Activated naive CD4-positive, alpha-beta T cell treated with anti-CD3 and anti-CD28 coated beads, Interleukin-2, amount 50 U/mL, for 24 hours (primary cell): ENCODE results near the gene TMEM126A.
"Not testable (repeated sequence)": the region's sequence is repeated elsewhere in the genome, so short reads cannot be mapped to it uniquely, and the experiment has no call there.

Experiments
- H3K27ac Mint-ChIP-seq: one replicate; pipeline ENCODE4 v1.8.0; 2021; ENCODE audit warnings: mild to moderate bottlenecking, mixed read lengths
- H3K27me3 Mint-ChIP-seq: one replicate; pipeline ENCODE4 v1.8.0; 2021; ENCODE audit warnings: mixed read lengths
- H3K36me3 Mint-ChIP-seq: one replicate; pipeline ENCODE4 v1.8.0; 2021; ENCODE audit warnings: mixed read lengths
- H3K4me1 Mint-ChIP-seq: one replicate; pipeline ENCODE4 v1.8.0; 2021; ENCODE audit warnings: mixed read lengths
- H3K4me3 Mint-ChIP-seq: one replicate; pipeline ENCODE4 v1.8.0; 2021; ENCODE audit warnings: mild to moderate bottlenecking, mixed read lengths
- H3K9me3 Mint-ChIP-seq: one replicate; pipeline ENCODE4 v1.8.0; 2021; ENCODE audit warnings: mixed read lengths

TMEM126A gene

GRCh38 chr11:85670949-85671663 is 23.3 kb downstream of the TMEM126A start:
- H3K4me1 Mint-ChIP-seq, H3K4me3 Mint-ChIP-seq, H3K36me3 Mint-ChIP-seq, H3K27ac Mint-ChIP-seq, H3K27me3 Mint-ChIP-seq, H3K9me3 Mint-ChIP-seq: not testable (repeated sequence)

- H3K36me3 Mint-ChIP-seq: no peaks in the 10 kb centered on the region
- no peaks in the 10 kb centered on the region for H3K27me3 Mint-ChIP-seq
- no peak overlapping the region for H3K4me3 Mint-ChIP-seq
- peaks cover 5% of the 10 kb centered on the region for H3K9me3 Mint-ChIP-seq
- no peak overlapping the region for H3K27ac Mint-ChIP-seq
- H3K4me1 Mint-ChIP-seq: no peaks in the 10 kb centered on the region
Measured at GRCh38 chr11:85672105-85672902, 24.5 kb downstream of the TMEM126A start.

GRCh38 chr11:85673393-85673792 is 25.6 kb downstream of the TMEM126A start:
- no peaks in the 10 kb centered on the region for H3K36me3 Mint-ChIP-seq
- no peak overlapping the region for H3K4me3 Mint-ChIP-seq

GRCh38 chr11:85679576-85679975 is 31.8 kb downstream of the TMEM126A start:
- peaks cover 19% of the 10 kb centered on the region for H3K4me1 Mint-ChIP-seq
- no peaks in the 10 kb centered on the region for H3K9me3 Mint-ChIP-seq
- H3K36me3 Mint-ChIP-seq: no peaks in the 10 kb centered on the region
- H3K27me3 Mint-ChIP-seq: peaks cover 1% of the 10 kb centered on the region
- no peak overlapping the region for H3K4me3 Mint-ChIP-seq
- H3K27ac Mint-ChIP-seq: no peak overlapping the region

More at GRCh38 chr11:85673393-85673792, 25.6 kb downstream of the TMEM126A start:
- Mint-ChIP-seq H3K4me1 (no peaks in the 10 kb centered on the region), H3K9me3 (peaks cover 5% of the 10 kb centered on the region), H3K27ac (no peak overlapping the region), H3K27me3 (no peaks in the 10 kb centered on the region)

- H3K9me3 Mint-ChIP-seq: no peaks in the 10 kb centered on the region
- no peak overlapping the region for H3K27ac Mint-ChIP-seq
- peaks cover 19% of the 10 kb centered on the region for H3K4me1 Mint-ChIP-seq
- H3K27me3 Mint-ChIP-seq: peaks cover 1% of the 10 kb centered on the region
- H3K4me3 Mint-ChIP-seq: no peak overlapping the region
- no peaks in the 10 kb centered on the region for H3K36me3 Mint-ChIP-seq
Measured at GRCh38 chr11:85680897-85681296, 33.1 kb downstream of the TMEM126A start.

GRCh38 chr11:85682330-85683305 is 34.9 kb downstream of the TMEM126A start:
- Mint-ChIP-seq H3K27me3 (peaks cover 1% of the 10 kb centered on the region), H3K4me3 (peak overlapping the region; percentile 91), H3K4me1 (peaks cover 19% of the 10 kb centered on the region), H3K9me3 (no peaks in the 10 kb centered on the region), H3K27ac (peak overlapping the region; percentile 97), H3K36me3 (no peaks in the 10 kb centered on the region)

GRCh38 chr11:85685125-85685819 is 37.5 kb downstream of the TMEM126A start:
- H3K4me1 Mint-ChIP-seq: peaks cover 19% of the 10 kb centered on the region
- H3K4me3 Mint-ChIP-seq: no peak overlapping the region
- peaks cover 2% of the 10 kb centered on the region for H3K36me3 Mint-ChIP-seq
- no peak overlapping the region for H3K27ac Mint-ChIP-seq
- H3K9me3 Mint-ChIP-seq: no peaks in the 10 kb centered on the region
- H3K27me3 Mint-ChIP-seq: peaks cover 1% of the 10 kb centered on the region

GRCh38 chr11:85685820-85686459 is 38.2 kb downstream of the TMEM126A start, which contains the start of gene CCDC89:
TSS of gene CCDC89 (minus strand) at chr11:85686195. CDS start at chr11:85686130, 65 bp downstream.
- Mint-ChIP-seq H3K27ac (no peak within 1 kb of the TSS), H3K27me3 (peaks cover 1% of the 10 kb centered on the region), H3K9me3 (no peaks in the 10 kb centered on the region), H3K36me3 (peaks cover 6% of the 10 kb centered on the region), H3K4me1 (peaks cover 19% of the 10 kb centered on the region), H3K4me3 (no peak within 1 kb of the TSS)

- no peak overlapping the region for H3K27ac Mint-ChIP-seq
- peaks cover 22% of the 10 kb centered on the region for H3K4me1 Mint-ChIP-seq
- H3K9me3 Mint-ChIP-seq: no peaks in the 10 kb centered on the region
- no peaks in the 10 kb centered on the region for H3K27me3 Mint-ChIP-seq
- H3K36me3 Mint-ChIP-seq: peaks cover 9% of the 10 kb centered on the region
- H3K4me3 Mint-ChIP-seq: no peak overlapping the region
Measured at GRCh38 chr11:85694385-85694980, 46.7 kb downstream of the TMEM126A start.

GRCh38 chr11:85695546-85695945 is 47.8 kb downstream of the TMEM126A start:
- Mint-ChIP-seq H3K27ac (no peak overlapping the region), H3K27me3 (no peaks in the 10 kb centered on the region), H3K36me3 (peaks cover 8% of the 10 kb centered on the region), H3K9me3 (no peaks in the 10 kb centered on the region), H3K4me1 (peaks cover 33% of the 10 kb centered on the region), H3K4me3 (no peak overlapping the region)

GRCh38 chr11:85697747-85698146 is 50.0 kb downstream of the TMEM126A start:
- Mint-ChIP-seq H3K27me3 (no peaks in the 10 kb centered on the region), H3K4me3 (no peak overlapping the region), H3K27ac (no peak overlapping the region), H3K36me3 (peaks cover 6% of the 10 kb centered on the region), H3K9me3 (no peaks in the 10 kb centered on the region), H3K4me1 (peaks cover 37% of the 10 kb centered on the region)

- Mint-ChIP-seq H3K27ac (no peak overlapping the region), H3K9me3 (no peaks in the 10 kb centered on the region), H3K27me3 (no peaks in the 10 kb centered on the region), H3K36me3 (peaks cover 10% of the 10 kb centered on the region), H3K4me1 (peaks cover 37% of the 10 kb centered on the region), H3K4me3 (no peak overlapping the region)
Measured at GRCh38 chr11:85698195-85698594, 50.4 kb downstream of the TMEM126A start.

- no peaks in the 10 kb centered on the region for H3K9me3 Mint-ChIP-seq
- H3K4me3 Mint-ChIP-seq: peak overlapping the region; percentile 55
- peaks cover 14% of the 10 kb centered on the region for H3K36me3 Mint-ChIP-seq
- no peaks in the 10 kb centered on the region for H3K27me3 Mint-ChIP-seq
- H3K4me1 Mint-ChIP-seq: peaks cover 37% of the 10 kb centered on the region
- H3K27ac Mint-ChIP-seq: peak overlapping the region; percentile 83
Measured at GRCh38 chr11:85699957-85700741, 52.4 kb downstream of the TMEM126A start.
